SK-N-SH (cell line): ENCODE measurements around the gene ARSJ. TPM values are rescaled to one million over a fixed set of nuclear protein-coding genes. Genes with fewer than 3 reads are reported as not detected.
A peak's percentile ranks its signal among the peaks of the same experiment; 100 is the strongest.

ENCODE experiments used
- CTCF ChIA-PET: fragments of 300-600, 350-600 bp; formaldehyde crosslinking; extraction: SDS; loops from one replicate; lab custom pipeline; 2021; lab: Yijun Ruan, JAX
- POLR2A ChIA-PET: fragments of 350-600 bp; sonication (Branson Sonifier 250); formaldehyde crosslinking; extraction: SDS; loops from one replicate; lab custom pipeline; 2020; ENCODE audit warnings: antibody characterized with exemption, inconsistent platforms; lab: Yijun Ruan, JAX
- DNase-seq: peaks from one replicate; pipeline ENCODE4 v3.0.0; 2012
- H2AFZ ChIP-seq: fragments of 200-600 bp; sonication (generic); 2 replicates; pipeline ENCODE4 v1.8.1; 2016; ENCODE audit warnings: antibody characterized with exemption, mild to moderate bottlenecking, low read depth
- H3F3A ChIP-seq: fragments of 200-600 bp; sonication (generic); replicated peaks from 2 replicates; pipeline ENCODE3; 2016; ENCODE audit warnings: antibody characterized with exemption, mild to moderate bottlenecking; ENCODE audit not compliant: insufficient read depth
- H3K27ac ChIP-seq, 2 experiments: fragments of 200-500 bp in 1 of 2; fragments of 200-600 bp in 1 of 2; sonication (Bioruptor generic) in 1 of 2; sonication (generic), shearing (Covaris generic) in 1 of 2; 2 replicates each; pipeline versions ENCODE4 v1.5.1 to v1.6.1; 2014 to 2016; ENCODE audit warnings: low read depth in 2 of 2, inconsistent platforms in 1 of 2, low read length in 1 of 2, mild to moderate bottlenecking in 1 of 2, mixed read lengths in 1 of 2
- H3K27me3 ChIP-seq: fragments of 200-600 bp; sonication (generic), shearing (Covaris generic); 2 replicates; pipeline ENCODE4 v1.6.1; 2016; ENCODE audit warnings: mixed run types; ENCODE audit not compliant: insufficient read depth
- H3K36me3 ChIP-seq, 2 experiments: fragments of 200-500 bp in 1 of 2; fragments of 200-600 bp in 1 of 2; sonication (Bioruptor generic) in 1 of 2; sonication (generic) in 1 of 2; replicated peaks in 1 of 2; 2 replicates each; pipeline versions ENCODE3 to v1.5.1; 2014 to 2016; ENCODE audit warnings: low read length in 1 of 2, mild to moderate bottlenecking in 1 of 2; ENCODE audit not compliant: insufficient read depth in 2 of 2, control insufficient read depth in 1 of 2
- H3K4me1 ChIP-seq, 2 experiments: fragments of 200-500 bp in 1 of 2; fragments of 200-600 bp in 1 of 2; sonication (Bioruptor generic) in 1 of 2; sonication (generic), shearing (Covaris generic) in 1 of 2; 2 replicates each; pipeline versions ENCODE4 v1.5.1 to v1.6.1; 2014 to 2016; ENCODE audit warnings: low read depth in 1 of 2, low read length in 1 of 2, mixed run types in 1 of 2; ENCODE audit not compliant: insufficient read depth in 2 of 2, control insufficient read depth in 1 of 2
- H3K4me2 ChIP-seq: fragments of 200-600 bp; sonication (generic), shearing (Covaris generic); 2 replicates; pipeline ENCODE4 v1.6.1; 2017; ENCODE audit warnings: mixed run types
- H3K4me3 ChIP-seq, 2 experiments: fragments of 200-500 bp in 1 of 2; fragments of 200-600 bp in 1 of 2; sonication (Bioruptor generic) in 1 of 2; sonication (generic), shearing (Covaris generic) in 1 of 2; 2 replicates each; pipeline versions ENCODE4 v1.5.1 to v1.8.1; 2014 to 2016; ENCODE audit warnings: low read depth in 2 of 2, inconsistent platforms in 1 of 2, low read length in 1 of 2, mild to moderate bottlenecking in 1 of 2, mixed read lengths in 1 of 2, moderate library complexity in 1 of 2
- H3K79me2 ChIP-seq: fragments of 200-600 bp; sonication (generic); 2 replicates; pipeline ENCODE4 v1.8.1; 2017; ENCODE audit warnings: mild to moderate bottlenecking; ENCODE audit not compliant: insufficient read depth
- H3K9ac ChIP-seq: fragments of 200-600 bp; sonication (generic); 2 replicates; pipeline ENCODE4 v1.6.1; 2017; ENCODE audit warnings: mixed run types
- H3K9me2 ChIP-seq: fragments of 200-600 bp; sonication (generic); 2 replicates; pipeline ENCODE4 v1.6.1; 2017; ENCODE audit warnings: mixed run types
- H3K9me3 ChIP-seq: fragments of 200-600 bp; sonication (generic); 2 replicates; pipeline ENCODE4 v1.6.1; 2017; ENCODE audit warnings: mixed run types, mild to moderate bottlenecking, moderate library complexity
- H4K20me1 ChIP-seq: fragments of 200-600 bp; sonication (generic); 2 replicates; pipeline ENCODE4 v1.6.1; 2017; ENCODE audit warnings: mild to moderate bottlenecking, mixed run types; ENCODE audit not compliant: insufficient read depth
- EZH2phosphoT487 ChIP-seq: fragments of 200-600 bp; sonication (generic); IDR thresholded peaks from 2 replicates; pipeline ENCODE4 v1.6.1; 2017; ENCODE audit warnings: low read depth, mixed run types, mild to moderate bottlenecking, antibody characterized with exemption, moderate library complexity, borderline replicate concordance
- GABPA ChIP-seq: IDR thresholded peaks from 2 replicates; pipeline ENCODE4 v1.4.0; 2012; ENCODE audit warnings: low read depth, mild to moderate bottlenecking
- MEF2A ChIP-seq: IDR thresholded peaks from 2 replicates; pipeline ENCODE4 v1.4.0; 2012; ENCODE audit warnings: low read depth, borderline replicate concordance
- NRF1 ChIP-seq: IDR thresholded peaks from 2 replicates; pipeline ENCODE4 v1.6.1; 2012; ENCODE audit warnings: low read depth, mild to moderate bottlenecking, low read length
- PBX3 ChIP-seq: IDR thresholded peaks from 2 replicates; pipeline ENCODE4; 2012
- POLR2AphosphoS5 ChIP-seq: IDR thresholded peaks from 2 replicates; pipeline ENCODE4 v1.6.1; 2012; ENCODE audit warnings: low read depth, low read length
- RXRA ChIP-seq: IDR thresholded peaks from 2 replicates; pipeline ENCODE4 v1.4.0; 2012; ENCODE audit warnings: low read depth, mild to moderate bottlenecking, borderline replicate concordance
- TAF1 ChIP-seq: IDR thresholded peaks from 2 replicates; pipeline ENCODE4 v1.6.1; 2012; ENCODE audit warnings: low read depth, mild to moderate bottlenecking, low read length, moderate library complexity, borderline replicate concordance
- TCF12 ChIP-seq: IDR thresholded peaks from 2 replicates; pipeline ENCODE4 v1.4.0; 2012
- USF1 ChIP-seq: IDR thresholded peaks from 2 replicates; pipeline ENCODE4 v1.4.0; 2012; ENCODE audit warnings: low read depth, borderline replicate concordance
- YY1 ChIP-seq: IDR thresholded peaks from 2 replicates; pipeline ENCODE4 v1.4.0; 2012; ENCODE audit warnings: low read depth, mild to moderate bottlenecking
- WGBS: methylation state at CpG from one replicate; pipeline ENCODE4 v1.1.6; 2017; ENCODE audit warnings: low lambda C conversion rate; 5-methylcytosine and 5-hydroxymethylcytosine counted together
- polyA plus RNA-seq, 3 experiments: library from polyadenylated mRNA; depleted of rRNA; stranded (reverse); fragments of >200 nt; gene quantifications; 2 replicates each; pipeline ENCODE4 v1.2.3, GENCODE V29; 2012
- TF ChIP-seq, protein P1 (sequence below): fragments of 150-350 bp; IDR thresholded peaks from 2 replicates; pipeline ENCODE4 v1.6.1; 2017; ENCODE audit warnings: antibody characterized with exemption, low read length, low read depth, borderline replicate concordance

The ARSJ gene
- polyA plus RNA-seq, 1 of the 3 experiments (the other 2 are of a cell fraction): 30.4 TPM

DNA sequence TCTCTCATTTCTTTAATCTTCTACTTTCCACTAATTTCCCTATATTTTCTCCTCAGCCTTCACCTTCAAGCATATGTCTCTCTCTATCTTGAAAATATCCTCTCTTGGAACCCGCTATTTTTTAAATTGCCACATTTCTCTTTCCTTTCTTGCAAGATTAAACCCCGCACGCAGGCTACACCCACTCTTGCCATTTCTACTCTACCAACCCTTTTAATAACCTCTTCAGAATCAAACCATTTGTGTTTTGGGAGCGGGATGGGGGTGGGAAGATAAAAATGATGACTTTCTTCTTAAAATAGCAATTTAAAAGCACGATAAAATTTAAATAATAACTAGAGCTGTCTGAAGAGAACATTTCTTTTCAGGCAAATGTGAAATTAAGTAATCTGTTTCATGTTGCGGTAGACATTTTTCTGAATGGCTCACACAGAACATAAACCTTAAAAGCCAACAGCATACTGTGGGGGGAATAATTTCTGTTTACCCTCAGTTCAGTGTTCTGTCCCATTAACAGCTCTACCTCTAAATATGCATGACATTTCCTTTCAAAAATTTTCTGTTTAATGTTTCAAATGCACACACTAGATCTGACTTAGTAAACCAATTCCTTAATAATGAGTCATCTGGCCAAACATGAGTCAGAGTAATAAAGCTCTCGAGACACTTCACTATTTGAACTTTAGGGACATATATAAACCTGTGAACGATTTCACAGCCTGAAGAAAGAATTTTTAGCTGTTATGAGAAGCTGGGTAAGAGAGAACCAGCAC lies 20.5 kb downstream of the ARSJ start (continued):
- no peak for TF ChIP-seq GABPA
- TF ChIP-seq POLR2AphosphoS5: peak; percentile 83
- no peak for TF ChIP-seq NRF1
- TF ChIP-seq TCF12: peak; percentile 96
- peak; percentile 39; the same call in 1 of the 2 replicates for TF ChIP-seq YY1
- TF ChIP-seq MEF2A: peak; percentile 74
- TF ChIP-seq, protein P1, sequence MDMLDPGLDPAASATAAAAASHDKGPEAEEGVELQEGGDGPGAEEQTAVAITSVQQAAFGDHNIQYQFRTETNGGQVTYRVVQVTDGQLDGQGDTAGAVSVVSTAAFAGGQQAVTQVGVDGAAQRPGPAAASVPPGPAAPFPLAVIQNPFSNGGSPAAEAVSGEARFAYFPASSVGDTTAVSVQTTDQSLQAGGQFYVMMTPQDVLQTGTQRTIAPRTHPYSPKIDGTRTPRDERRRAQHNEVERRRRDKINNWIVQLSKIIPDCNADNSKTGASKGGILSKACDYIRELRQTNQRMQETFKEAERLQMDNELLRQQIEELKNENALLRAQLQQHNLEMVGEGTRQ: no peak
- TF ChIP-seq TAF1: peak; percentile 28; the same call in 1 of the 2 replicates
- no peak for TF ChIP-seq EZH2phosphoT487
- TF ChIP-seq USF1: no peak

DNA sequence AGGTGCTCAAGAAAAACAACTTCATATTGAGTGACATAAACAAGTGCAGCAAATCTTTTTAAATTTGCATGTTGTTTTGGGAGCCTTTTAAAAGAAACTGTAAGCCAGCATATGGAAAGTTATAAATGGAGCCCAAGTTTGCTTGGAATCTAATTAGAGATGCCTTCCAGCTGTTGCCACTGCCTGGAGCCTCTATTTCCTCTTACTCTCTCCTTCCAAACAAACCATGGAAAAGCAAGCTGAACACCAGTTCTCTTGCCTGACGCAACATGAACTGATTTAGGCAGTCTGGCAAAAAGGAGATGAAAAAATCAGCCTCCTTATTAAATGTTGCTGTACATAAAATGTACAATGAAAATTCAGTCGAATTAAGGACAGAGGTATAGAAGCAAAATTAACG lies 21.5 kb downstream of the ARSJ start:
- POLR2A ChIA-PET: no interaction called here
- Histone ChIP-seq H3F3A (peaks cover 46% of the 10 kb centered on the region), H3K27me3 (no peaks in the 10 kb centered on the region)
- TF ChIP-seq PBX3 (no peak), RXRA (no peak), YY1 (no peak), POLR2AphosphoS5 (no peak)
- TF ChIP-seq, all 33 proteins: peak for 0
- H2AFZ ChIP-seq: no peak overlapping the region
- CTCF ChIA-PET: interaction anchor here (2.9 kb wide), 1 partner anchor 420 kb away, joined by 12 read pairs; no protein-coding TSS in a partner anchor
- 39% methylated on average over 3 of the region's 3 CpGs for WGBS
- no peaks in the 10 kb centered on the region for H3K9me3 ChIP-seq
- peaks cover 13 to 66% of the 10 kb centered on the region in 2 experiments for H3K36me3 ChIP-seq
- peak overlapping the region; percentile 56; the same call in 1 of the 2 replicates for H3K4me2 ChIP-seq
- H3K4me3 ChIP-seq: no peak overlapping the region
- peak overlapping the region; percentile 60 to 96 for H3K27ac ChIP-seq
- H3K9ac ChIP-seq: peak overlapping the region; percentile 65; the same call in 1 of the 2 replicates
- peaks cover 8 to 62% of the 10 kb centered on the region in 2 experiments; a peak in 3 of 4 replicates for H3K4me1 ChIP-seq
- no peak for DNase-seq
- H3K9me2 ChIP-seq: no peaks in the 10 kb centered on the region
- peaks cover 97% of the 10 kb centered on the region for H3K79me2 ChIP-seq
- no peaks in the 10 kb centered on the region for H4K20me1 ChIP-seq
